Liver (tissue), 9 donors: ENCODE results near the gene NTN1. TPM values are rescaled to one million over a fixed set of nuclear protein-coding genes. Genes with fewer than 3 reads are reported as not detected.

Experiments used
- DNase-seq: peaks from one replicate; pipeline ENCODE4 v3.0.0-alpha.2; 2017; ENCODE audit warnings: low spot score
- H3K27ac ChIP-seq, 2 donors: one replicate each; pipeline ENCODE4 v1.7.0; 2013; ENCODE audit warnings: inconsistent platforms in 2 of 2, low read length in 2 of 2, control low read depth in 1 of 2, low read depth in 1 of 2, mild to moderate bottlenecking in 1 of 2
- H3K27me3 ChIP-seq, 4 donors: one replicate each; pipeline versions ENCODE4 v1.6.1 to v1.7.0; 2013; ENCODE audit warnings: low read length in 3 of 4, inconsistent platforms in 1 of 4, mild to moderate bottlenecking in 1 of 4, moderate library complexity in 1 of 4; ENCODE audit not compliant: control insufficient read depth in 4 of 4, insufficient read depth in 4 of 4
- H3K36me3 ChIP-seq, 4 donors: one replicate each; pipeline versions ENCODE4 v1.6.1 to v1.7.0; 2013; ENCODE audit warnings: low read length in 3 of 4, mild to moderate bottlenecking in 3 of 4, low read depth in 1 of 4, moderate library complexity in 1 of 4; ENCODE audit not compliant: control insufficient read depth in 4 of 4, insufficient read depth in 3 of 4
- H3K4me1 ChIP-seq, 4 donors: one replicate each; pipeline versions ENCODE4 v1.6.1 to v1.7.0; 2013; ENCODE audit warnings: low read length in 3 of 4, mild to moderate bottlenecking in 3 of 4, moderate library complexity in 1 of 4; ENCODE audit not compliant: control insufficient read depth in 4 of 4, insufficient read depth in 4 of 4
- H3K4me3 ChIP-seq, 3 donors: one replicate each; pipeline versions ENCODE4 v1.6.1 to v1.7.0; 2013; ENCODE audit warnings: low read length in 3 of 3, control low read depth in 1 of 3, low read depth in 1 of 3, mild to moderate bottlenecking in 1 of 3
- H3K9ac ChIP-seq, 2 donors: one replicate each; pipeline ENCODE4 v1.7.0; 2013; ENCODE audit warnings: low read length in 2 of 2, mild to moderate bottlenecking in 2 of 2, moderate library complexity in 2 of 2, control low read depth in 1 of 2, low read depth in 1 of 2
- H3K9me3 ChIP-seq, 4 donors: one replicate each; pipeline versions ENCODE4 v1.6.1 to v1.7.0; 2013; ENCODE audit warnings: low read length in 3 of 4; ENCODE audit not compliant: control insufficient read depth in 4 of 4
- ATF3 ChIP-seq: IDR thresholded peaks from 2 replicates; pipeline ENCODE4 v1.6.1; 2016; ENCODE audit warnings: antibody characterized with exemption
- CTCF ChIP-seq: fragments of 150-350 bp; IDR thresholded peaks from 2 replicates; pipeline ENCODE4 v1.5.1; 2017; ENCODE audit warnings: improper control_type of control experiment, low read depth, low read length; ENCODE audit not compliant: missing input control
- EGR1 ChIP-seq, 2 donors: IDR thresholded peaks; 2 replicates each; pipeline ENCODE4 v1.6.1; 2016 to 2018; ENCODE audit warnings: antibody characterized with exemption in 2 of 2, low read depth in 2 of 2
- FOXA1 ChIP-seq: IDR thresholded peaks from 2 replicates; pipeline ENCODE4 v1.6.1; 2016; ENCODE audit warnings: antibody characterized with exemption
- FOXA2 ChIP-seq: IDR thresholded peaks from 2 replicates; pipeline ENCODE4 v1.6.1; 2016; ENCODE audit warnings: antibody characterized with exemption
- GABPA ChIP-seq, 2 donors: IDR thresholded peaks in 1 of 2; conservative IDR thresholded peaks in 1 of 2; 2 replicates each; pipeline ENCODE4 v1.6.1; 2016; ENCODE audit warnings: antibody characterized with exemption in 2 of 2, mild to moderate bottlenecking in 1 of 2, moderate library complexity in 1 of 2
- HNF4A ChIP-seq, 2 donors: conservative IDR thresholded peaks; 2 replicates each; pipeline ENCODE4 v1.6.1; 2016; ENCODE audit warnings: antibody characterized with exemption in 2 of 2, mild to moderate bottlenecking in 2 of 2
- HNF4G ChIP-seq: IDR thresholded peaks from 2 replicates; pipeline ENCODE4 v1.6.1; 2016; ENCODE audit warnings: antibody characterized with exemption
- JUND ChIP-seq, 2 donors: IDR thresholded peaks; 2 replicates each; pipeline ENCODE4 v1.6.1; 2016; ENCODE audit warnings: antibody characterized with exemption in 2 of 2
- NR2F2 ChIP-seq: IDR thresholded peaks from 2 replicates; pipeline ENCODE4 v1.6.1; 2016; ENCODE audit warnings: antibody characterized with exemption
- RAD21 ChIP-seq, 2 donors: IDR thresholded peaks; 2 replicates each; pipeline ENCODE4 v1.6.1; 2016; ENCODE audit warnings: antibody characterized with exemption in 2 of 2, mild to moderate bottlenecking in 2 of 2
- REST ChIP-seq: IDR thresholded peaks from 2 replicates; pipeline ENCODE4 v1.6.1; 2016; ENCODE audit warnings: antibody characterized with exemption, mild to moderate bottlenecking
- RXRA ChIP-seq, 2 donors: IDR thresholded peaks; 2 replicates each; pipeline ENCODE4 v1.6.1; 2017 to 2018; ENCODE audit warnings: antibody characterized with exemption in 2 of 2, mild to moderate bottlenecking in 1 of 2
- SP1 ChIP-seq: IDR thresholded peaks from 2 replicates; pipeline ENCODE4 v1.6.1; 2018; ENCODE audit warnings: antibody characterized with exemption, mild to moderate bottlenecking
- TAF1 ChIP-seq: conservative IDR thresholded peaks from 2 replicates; pipeline ENCODE4 v1.6.1; 2016; ENCODE audit warnings: antibody characterized with exemption, mild to moderate bottlenecking
- YY1 ChIP-seq: IDR thresholded peaks from 2 replicates; pipeline ENCODE4 v1.6.1; 2016; ENCODE audit warnings: antibody characterized with exemption, mild to moderate bottlenecking
- ZBTB33 ChIP-seq: IDR thresholded peaks from 2 replicates; pipeline ENCODE4 v1.6.1; 2016; ENCODE audit warnings: antibody characterized with exemption
- WGBS: extraction: QIAGEN DNeasy Blood & Tissue Kit; methylation state at CpG from one replicate; pipeline ENCODE4 v1.1.7; 2013; 5-methylcytosine and 5-hydroxymethylcytosine counted together
- polyA plus RNA-seq, 2 donors: library from polyadenylated mRNA; stranded (reverse) in 1 of 2; unstranded in 1 of 2; fragments of 200-250 nt in 1 of 2; fragments of >200 nt in 1 of 2; fragmentation: Nextera tagmentation in 1 of 2; extraction: Ambion mirVana in 1 of 2; gene quantifications; one replicate each; pipeline versions ENCODE4 v1.2.1 to v1.2.3, GENCODE V29; 2013 to 2015
- total RNA-seq, 2 donors: library from RNA; depleted of rRNA; stranded (reverse); fragments of >200 nt; gene quantifications; one replicate each; pipeline ENCODE4 v1.2.3, GENCODE V29; 2014
- TF ChIP-seq, protein P1 (sequence below): IDR thresholded peaks from 2 replicates; pipeline ENCODE4 v1.6.1; 2016; ENCODE audit warnings: antibody characterized with exemption
- donor health status: healthy.
- donor health status: healthy.
- donor health status: healthy.
- donor health status: healthy.
- donor health status: healthy.

NTN1 gene
- total and polyA plus RNA-seq, 4 donors: 0.14 to 8.7 (median 4.3) TPM

GRCh38 chr17:9057310-9057709 is 36.0 kb downstream of the NTN1 start:
- Histone ChIP-seq H3K4me1 (peaks cover 15 to 59% (median 41%) of the 10 kb centered on the region in 4 donors), H3K9ac (peak overlapping the region in 1 of 2 donors; percentile 43), H3K4me3 (peak overlapping the region in 1 of 3 donors; percentile 16), H3K27me3 (no peaks in the 10 kb centered on the region), H3K9me3 (no peaks in the 10 kb centered on the region), H3K27ac (peak overlapping the region; percentile 80), H3K36me3 (no peaks in the 10 kb centered on the region)
- WGBS: 14% methylated on average over 7 of the region's 7 CpGs
- no peak for DNase-seq
- TF ChIP-seq SP1 (peak; percentile 96), RXRA (IDR thresholded peaks at IDR 0.05) (peak; percentile 98), GABPA (IDR thresholded peaks at IDR 0.05 in 1 of 2, conservative IDR thresholded peaks at IDR 0.05 in 1 of 2) (peak in 1 of 2 donors; percentile 57), JUND (IDR thresholded peaks at IDR 0.05) (peak; percentile 92 to 96), RAD21 (IDR thresholded peaks at IDR 0.05) (peak; percentile 44 to 65), ATF3 (peak; percentile 95), REST (peak; percentile 71), TAF1 (no peak), EGR1 (IDR thresholded peaks at IDR 0.05; ENCODE audit: low read depth in 2 of 2) (peak; percentile 89 to 94), HNF4G (peak; percentile 13), CTCF (no peak), ZBTB33 (peak; percentile 91), FOXA2 (peak; percentile 25), FOXA1 (peak; percentile 27), HNF4A (conservative IDR thresholded peaks at IDR 0.05) (peak; percentile 86 to 89), NR2F2 (peak; percentile 90), YY1 (peak; percentile 69)
- TF ChIP-seq, protein P1, sequence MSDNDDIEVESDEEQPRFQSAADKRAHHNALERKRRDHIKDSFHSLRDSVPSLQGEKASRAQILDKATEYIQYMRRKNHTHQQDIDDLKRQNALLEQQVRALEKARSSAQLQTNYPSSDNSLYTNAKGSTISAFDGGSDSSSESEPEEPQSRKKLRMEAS: peak; percentile 92
